IgD-negative memory B cell (primary cell): ENCODE measurements around the gene GRK1. TPM values are rescaled to one million over a fixed set of nuclear protein-coding genes. Genes with fewer than 3 reads are reported as not detected.

ENCODE experiments used
- H3K27ac Mint-ChIP-seq, 3 donors: one replicate each; pipeline ENCODE4 v1.8.0; 2020 to 2022; ENCODE audit warnings: mild to moderate bottlenecking in 3 of 3, mixed read lengths in 3 of 3, moderate library complexity in 1 of 3
- H3K27me3 Mint-ChIP-seq: one replicate; pipeline ENCODE4 v1.8.0; 2021; ENCODE audit warnings: mixed read lengths
- H3K36me3 Mint-ChIP-seq: one replicate; pipeline ENCODE4 v1.8.0; 2020; ENCODE audit warnings: mild to moderate bottlenecking, mixed read lengths
- H3K4me1 Mint-ChIP-seq, 3 donors: one replicate each; pipeline ENCODE4 v1.8.0; 2020 to 2022; ENCODE audit warnings: mixed read lengths in 3 of 3, mild to moderate bottlenecking in 1 of 3
- H3K4me3 Mint-ChIP-seq, 4 donors: one replicate each; pipeline ENCODE4 v1.8.0; 2020 to 2022; ENCODE audit warnings: mild to moderate bottlenecking in 4 of 4, mixed read lengths in 4 of 4, moderate library complexity in 3 of 4
- H3K9me3 Mint-ChIP-seq, 3 donors: one replicate each; pipeline ENCODE4 v1.8.0; 2020 to 2021; ENCODE audit warnings: mixed read lengths in 3 of 3, mild to moderate bottlenecking in 1 of 3
- polyA plus RNA-seq: library from polyadenylated mRNA; unstranded; fragments of 300-500 nt; fragmentation: Illumina TruSeq; gene quantifications from one replicate; pipeline ENCODE4 v1.2.3, GENCODE V29; 2021

Gene GRK1
- polyA plus RNA-seq, 1 donor from 2014 or later: not detected

DNA sequence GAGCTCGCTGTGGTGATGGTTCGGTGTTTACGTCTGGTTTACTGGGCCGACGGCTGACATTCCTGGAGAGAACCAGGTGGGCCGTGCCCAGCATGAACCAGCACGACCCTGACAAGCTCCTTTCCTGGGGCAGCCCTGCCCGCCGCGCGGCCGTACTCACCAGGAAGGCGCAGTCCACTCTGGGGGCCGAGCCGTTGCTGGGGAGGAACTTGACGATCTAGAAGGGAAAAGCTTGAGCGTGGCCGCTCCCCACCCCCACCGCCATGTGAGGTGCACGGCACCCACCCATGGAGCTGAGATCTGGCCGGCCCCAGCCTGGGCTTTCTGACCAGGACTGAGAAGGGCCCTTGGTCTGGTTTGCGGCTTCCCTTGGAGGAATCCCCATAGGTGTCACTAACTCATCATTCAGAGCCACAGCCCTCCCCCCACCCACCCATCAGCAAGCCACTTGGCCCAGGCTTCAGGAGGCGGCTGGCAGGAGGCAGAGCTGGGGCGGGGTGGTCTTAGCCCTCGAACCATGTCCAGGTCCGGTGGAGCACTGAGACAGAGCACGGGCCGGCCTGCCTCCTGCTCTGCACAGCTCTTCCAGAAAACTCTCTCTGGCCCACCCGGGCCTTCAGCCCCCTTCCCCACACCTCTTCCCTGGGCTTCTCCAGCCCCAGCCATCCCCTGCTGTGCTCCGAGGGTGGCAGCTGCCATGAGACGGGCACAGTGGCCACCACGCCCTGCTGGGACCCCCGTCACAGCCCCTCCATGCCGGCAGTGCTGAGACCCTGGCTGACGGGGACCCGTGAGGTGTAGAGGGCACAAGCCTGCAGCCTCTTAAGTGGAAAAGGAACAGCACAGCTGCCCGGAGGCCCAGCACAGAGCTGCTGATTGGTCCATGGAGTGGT lies 15.3 kb upstream of the GRK1 start:
- Mint-ChIP-seq H3K4me3 (no peak overlapping the region), H3K4me1 (no peaks in the 10 kb centered on the region), H3K36me3 (no peaks in the 10 kb centered on the region), H3K27me3 (no peaks in the 10 kb centered on the region), H3K9me3 (no peaks in the 10 kb centered on the region), H3K27ac (no peak overlapping the region)

DNA sequence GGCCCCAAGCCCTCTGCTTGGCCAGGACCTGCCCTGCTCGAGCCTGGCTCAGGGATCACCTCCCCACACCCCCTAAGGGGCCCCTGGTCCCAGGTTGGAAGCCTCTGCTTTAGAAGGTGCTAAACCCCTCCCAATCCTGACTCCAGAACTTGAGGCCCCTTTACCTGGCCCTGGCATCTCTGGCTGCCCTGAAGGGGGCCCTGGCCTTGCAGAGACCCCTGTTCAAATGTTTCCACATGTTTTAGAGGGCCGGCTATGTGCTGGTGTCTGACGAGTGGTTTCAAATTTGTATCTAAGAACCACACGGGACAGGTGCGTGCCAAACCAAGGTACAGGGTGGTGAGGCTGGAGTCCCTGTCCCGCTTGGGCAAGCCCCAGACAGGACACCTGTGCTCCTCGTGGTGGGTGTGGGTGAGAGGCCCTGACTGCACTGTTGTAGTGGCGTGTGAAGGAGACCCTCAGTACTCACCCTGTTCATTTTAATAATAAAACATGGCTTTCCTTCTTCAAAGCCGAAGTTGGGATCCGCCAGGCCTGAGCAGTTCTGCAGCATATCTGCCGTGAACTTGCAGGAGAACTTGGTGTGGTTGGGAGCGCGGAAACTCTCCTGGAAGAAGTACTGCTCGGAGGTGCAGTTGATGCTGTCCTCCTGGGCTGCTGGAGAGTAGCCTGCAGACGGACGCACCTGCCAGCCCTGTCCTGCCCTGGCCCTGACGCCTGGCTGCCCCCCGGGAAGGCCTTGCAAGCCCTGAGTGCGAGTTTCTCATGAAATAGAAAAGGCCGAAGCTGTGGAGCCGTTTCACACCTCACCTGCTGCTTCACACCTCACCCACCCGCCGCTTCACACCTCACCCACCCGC lies 14.4 kb upstream of the GRK1 start:
- H3K36me3 Mint-ChIP-seq: no peaks in the 10 kb centered on the region
- H3K4me3 Mint-ChIP-seq: no peak overlapping the region
- H3K9me3 Mint-ChIP-seq: no peaks in the 10 kb centered on the region
- no peaks in the 10 kb centered on the region for H3K27me3 Mint-ChIP-seq
- H3K27ac Mint-ChIP-seq: no peak overlapping the region
- no peaks in the 10 kb centered on the region for H3K4me1 Mint-ChIP-seq

DNA sequence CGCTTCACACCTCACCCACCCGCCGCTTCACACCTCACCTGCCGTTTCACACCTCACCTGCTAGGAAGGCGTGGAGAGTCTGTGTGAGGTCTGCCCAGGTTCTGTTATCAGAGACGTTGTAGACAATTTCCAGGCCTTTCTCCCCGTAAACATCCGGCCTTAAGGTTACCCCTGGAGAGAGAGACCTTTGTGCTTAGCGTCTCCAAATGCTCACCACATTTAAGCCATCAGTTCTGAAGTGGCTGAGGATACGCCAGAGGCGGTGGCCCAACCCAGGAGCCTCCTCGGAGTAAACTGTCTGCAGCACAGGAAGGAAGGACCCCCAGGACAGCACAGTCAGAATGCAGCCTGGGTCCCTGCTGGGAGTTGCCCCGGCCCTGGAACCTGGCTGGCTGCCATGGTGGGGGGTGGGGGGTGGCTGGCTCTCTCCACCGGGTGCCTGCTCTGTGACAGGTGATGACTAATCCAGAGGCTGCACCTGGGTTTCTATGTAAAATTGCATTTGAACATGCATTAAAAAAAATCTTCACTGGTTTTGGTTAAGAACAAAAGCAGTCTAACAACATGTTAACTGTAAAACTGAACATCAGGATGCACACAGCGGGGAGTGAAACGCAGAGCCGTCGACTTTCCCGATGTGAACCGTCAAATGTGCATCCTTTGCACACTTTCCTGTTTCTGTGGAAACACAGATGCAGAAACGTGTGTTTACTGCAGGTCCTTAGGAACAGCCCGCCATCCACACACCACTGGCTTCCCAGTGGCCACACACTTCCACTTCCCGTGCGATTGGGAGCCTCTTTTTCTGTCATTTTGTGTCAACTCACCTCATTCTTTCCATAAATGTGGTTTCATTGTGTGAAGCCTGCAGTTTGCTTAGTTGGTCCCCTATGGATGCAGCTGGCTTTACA lies 13.5 kb upstream of the GRK1 start:
- Mint-ChIP-seq H3K27ac (no peak overlapping the region), H3K4me1 (no peaks in the 10 kb centered on the region), H3K27me3 (peaks cover 2% of the 10 kb centered on the region), H3K4me3 (no peak overlapping the region), H3K9me3 (no peaks in the 10 kb centered on the region), H3K36me3 (no peaks in the 10 kb centered on the region)

DNA sequence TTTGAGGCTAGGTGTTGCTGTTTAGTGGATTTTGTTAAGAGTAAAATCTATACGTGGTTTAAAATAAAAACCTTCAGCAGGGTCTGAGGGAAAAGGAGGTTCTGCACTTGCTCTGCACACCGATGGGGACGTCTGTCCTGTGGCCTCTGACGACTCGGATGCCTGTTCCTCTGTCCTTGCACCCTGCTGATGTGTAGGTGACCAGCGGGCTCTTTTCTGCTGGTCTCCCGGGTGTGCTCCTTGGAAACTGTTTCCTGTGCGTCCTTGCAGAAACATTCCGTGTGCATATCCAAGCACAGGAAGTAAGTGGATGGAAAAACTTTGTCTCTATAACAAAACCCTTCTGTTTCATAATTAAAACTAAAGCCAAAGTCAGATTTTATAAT lies 12.9 kb upstream of the GRK1 start:
- Mint-ChIP-seq H3K27me3 (peaks cover 2% of the 10 kb centered on the region), H3K27ac (no peak overlapping the region), H3K9me3 (no peaks in the 10 kb centered on the region), H3K36me3 (no peaks in the 10 kb centered on the region), H3K4me3 (no peak overlapping the region), H3K4me1 (no peaks in the 10 kb centered on the region)

DNA sequence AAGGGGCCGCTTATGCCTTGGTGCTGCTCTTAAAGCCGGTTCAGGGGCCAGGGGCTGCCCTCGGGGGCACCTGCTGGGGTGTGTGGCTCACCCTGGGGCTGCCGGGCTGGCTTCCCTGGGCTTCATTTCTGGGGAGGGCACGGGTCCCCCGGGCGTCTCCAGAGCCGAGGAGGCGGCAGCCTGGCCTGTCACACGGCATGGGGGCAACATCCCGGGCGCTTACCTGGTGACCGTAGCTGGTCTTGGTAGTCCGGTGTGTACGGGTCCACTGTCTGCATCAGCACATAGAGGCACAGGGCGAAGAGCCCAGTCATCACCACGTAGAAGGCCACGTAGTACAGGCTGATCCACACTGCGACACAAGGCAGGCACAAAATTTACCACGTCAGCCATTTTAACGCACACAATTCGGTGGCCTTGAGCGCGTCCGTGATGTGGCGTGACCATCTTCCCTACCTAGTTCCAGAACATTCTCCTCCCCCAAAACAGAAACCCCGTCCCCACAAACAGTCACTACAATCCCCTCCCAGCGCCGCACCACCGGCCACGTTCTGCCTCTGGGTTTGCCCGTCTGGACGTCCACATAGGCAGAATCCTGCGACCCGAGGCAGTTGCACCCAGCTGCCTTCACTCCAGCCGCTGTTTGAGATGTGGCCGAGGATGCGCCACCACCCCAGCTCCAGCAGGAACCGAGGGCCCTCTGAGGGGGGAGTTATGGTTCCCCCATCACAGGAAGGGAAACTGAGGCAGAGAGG lies 12.3 kb upstream of the GRK1 start:
- Mint-ChIP-seq H3K27me3 (peaks cover 2% of the 10 kb centered on the region), H3K4me1 (no peaks in the 10 kb centered on the region), H3K9me3 (no peaks in the 10 kb centered on the region), H3K4me3 (no peak overlapping the region), H3K27ac (no peak overlapping the region), H3K36me3 (no peaks in the 10 kb centered on the region)

DNA sequence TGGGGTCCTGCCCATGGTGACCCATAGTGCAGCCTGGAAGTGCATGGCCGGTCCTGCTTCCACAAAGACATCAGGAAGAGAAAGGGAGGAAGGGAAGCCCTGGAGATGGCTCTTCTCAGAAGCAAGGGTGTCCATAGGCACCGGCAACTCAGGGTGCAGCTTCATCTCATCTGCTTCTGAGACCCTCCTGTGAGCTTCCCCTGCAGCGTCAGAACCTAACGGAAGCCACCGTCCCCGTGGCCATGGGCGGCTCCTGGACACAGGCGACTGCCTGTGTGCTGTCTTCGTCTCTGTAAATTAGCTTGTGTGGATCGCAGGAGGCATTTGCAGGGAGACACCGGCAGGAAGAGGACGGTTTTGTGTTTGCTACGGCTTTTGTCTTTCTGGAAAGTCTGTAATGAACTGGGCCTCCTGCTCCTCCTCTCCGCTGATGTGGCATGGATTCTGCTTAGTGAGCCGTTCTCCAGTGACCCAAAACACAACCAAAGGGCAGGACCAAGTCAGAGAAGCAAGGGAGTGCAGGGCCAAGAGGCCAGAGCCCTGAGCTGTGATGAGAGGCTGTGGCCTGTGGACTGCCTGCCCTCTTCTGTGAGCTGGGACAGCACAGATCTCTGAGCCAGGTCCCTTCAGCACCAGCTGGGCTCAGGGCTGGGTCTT lies 11.5 kb upstream of the GRK1 start:
- Mint-ChIP-seq H3K9me3 (peaks cover 0 to under 1% (median 0%) of the 10 kb centered on the region in 3 donors), H3K4me1 (no peaks in the 10 kb centered on the region), H3K4me3 (no peak overlapping the region), H3K27me3 (peaks cover 2% of the 10 kb centered on the region), H3K36me3 (no peaks in the 10 kb centered on the region), H3K27ac (no peak overlapping the region)

DNA sequence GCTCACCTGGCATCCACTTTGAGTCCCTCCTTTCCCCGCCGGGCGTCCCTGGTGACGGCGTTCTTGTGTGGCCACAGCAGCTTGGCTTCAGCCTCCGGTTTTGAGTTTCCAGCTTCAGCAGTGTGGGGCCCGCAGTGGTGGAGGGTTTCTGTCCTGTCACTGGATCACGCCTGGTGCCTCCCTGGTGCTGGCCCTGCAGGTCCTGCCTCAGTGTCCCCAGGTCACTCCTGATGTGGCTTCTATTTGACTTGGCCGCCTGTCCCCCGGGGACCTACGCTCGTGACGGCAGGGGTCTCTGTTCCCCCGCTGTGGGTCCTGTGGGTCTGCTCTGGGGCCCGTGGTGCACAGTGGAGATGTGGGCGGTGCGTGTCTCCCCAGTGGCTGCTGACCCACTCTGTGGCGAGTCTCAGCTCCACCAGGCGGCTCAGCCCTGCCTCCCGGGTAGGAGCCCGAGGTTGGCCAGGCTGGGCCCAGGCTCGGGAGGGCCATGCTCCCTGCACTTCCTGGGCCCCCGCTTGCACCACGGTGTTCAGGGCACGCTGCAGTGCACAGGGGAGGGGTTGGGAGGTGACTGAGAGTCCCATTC lies 10.9 kb upstream of the GRK1 start:
- H3K9me3 Mint-ChIP-seq: peaks cover 2 to 7% (median 5%) of the 10 kb centered on the region in 3 donors
- no peak overlapping the region for H3K27ac Mint-ChIP-seq
- no peaks in the 10 kb centered on the region for H3K36me3 Mint-ChIP-seq
- H3K27me3 Mint-ChIP-seq: peaks cover 2% of the 10 kb centered on the region
- H3K4me3 Mint-ChIP-seq: no peak overlapping the region
- H3K4me1 Mint-ChIP-seq: no peaks in the 10 kb centered on the region

DNA sequence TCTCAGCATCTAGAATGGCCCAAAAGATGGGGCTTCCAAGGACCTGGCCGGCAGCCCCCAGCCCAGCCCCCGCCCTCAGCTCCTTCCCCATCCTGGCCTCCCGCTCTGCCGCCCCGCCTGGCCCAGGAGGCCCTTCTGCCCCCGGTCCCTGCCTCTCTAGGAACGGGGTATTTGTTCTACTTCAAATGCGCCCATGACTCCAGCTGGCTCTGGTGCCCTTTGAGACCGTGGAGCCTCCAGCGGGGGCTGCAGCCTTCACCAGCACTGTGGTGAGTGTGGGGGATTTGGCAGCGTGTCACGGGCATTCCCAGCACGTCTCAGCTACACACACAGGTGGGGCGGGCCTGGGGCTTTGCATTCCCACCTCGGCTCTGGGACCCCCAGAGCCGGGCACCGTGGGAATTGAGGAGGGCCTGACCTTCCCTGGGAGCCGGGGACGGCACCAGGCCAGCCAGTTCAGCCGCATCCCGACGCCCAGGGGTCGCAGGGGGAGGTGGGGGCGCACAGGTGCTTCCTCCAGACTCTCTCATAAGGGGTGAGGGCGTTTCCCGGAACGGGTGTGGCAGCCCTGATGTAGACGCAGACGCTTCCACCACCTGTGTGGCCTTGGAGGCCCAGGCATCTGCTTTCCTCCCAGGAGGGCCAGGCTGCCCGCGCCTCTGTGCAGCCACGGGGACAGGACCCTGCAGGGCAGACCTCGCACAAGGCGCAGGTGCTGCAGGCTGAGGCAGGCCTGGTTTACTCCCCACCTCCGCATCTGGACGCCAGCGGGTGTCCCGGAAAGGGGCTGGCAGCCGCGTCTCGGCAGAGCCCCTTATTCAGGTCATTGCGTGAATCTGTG lies 10.0 kb upstream of the GRK1 start:
- Mint-ChIP-seq H3K4me3 (no peak overlapping the region), H3K27me3 (peaks cover 2% of the 10 kb centered on the region), H3K36me3 (no peaks in the 10 kb centered on the region), H3K4me1 (no peaks in the 10 kb centered on the region), H3K27ac (no peak overlapping the region), H3K9me3 (peaks cover 3 to 12% (median 6%) of the 10 kb centered on the region in 3 donors)

DNA sequence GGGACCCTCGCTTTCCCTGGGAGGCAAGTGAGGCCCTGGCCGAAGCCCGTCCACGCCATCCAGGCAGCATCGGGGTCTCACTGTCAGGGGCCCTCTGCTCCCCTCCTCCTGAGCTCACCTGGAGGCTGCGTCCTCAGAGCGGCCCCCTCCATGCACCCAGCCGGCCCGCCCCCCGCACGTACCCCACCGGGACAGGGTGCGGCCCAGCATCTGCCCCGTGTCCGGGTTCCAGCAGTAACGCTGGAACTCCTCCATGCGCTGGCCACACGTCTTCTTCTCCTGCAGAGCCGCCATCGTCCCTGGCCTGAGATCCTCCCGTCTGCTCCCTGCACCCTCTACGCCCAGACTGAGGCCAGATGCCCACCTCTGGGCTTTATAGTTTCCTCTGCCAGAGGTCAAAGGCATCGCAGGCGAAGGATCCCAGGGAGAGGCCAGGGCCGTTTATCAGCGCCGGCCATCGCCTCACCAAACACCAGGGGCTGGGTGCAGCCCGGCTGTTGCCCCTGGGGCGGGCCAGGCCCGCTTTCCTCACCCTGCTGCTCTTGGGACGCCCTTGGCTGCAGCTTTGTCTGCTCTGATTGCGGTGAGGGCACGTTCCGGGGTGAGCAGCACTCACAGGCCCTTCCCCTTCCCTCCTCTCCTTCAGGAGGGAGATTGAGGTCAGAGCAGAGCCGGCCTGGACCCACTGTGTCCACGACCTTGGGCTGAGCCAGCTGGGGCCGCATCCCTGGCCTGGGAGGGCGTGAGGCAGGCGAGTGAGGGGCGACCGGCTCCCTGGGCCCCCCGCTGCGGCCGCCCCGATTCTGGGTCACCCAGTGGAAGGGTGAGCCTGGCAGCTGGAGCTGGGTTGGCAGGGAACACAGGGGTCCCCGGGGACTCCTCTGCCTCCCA lies 8.9 kb upstream of the GRK1 start, which contains the start of gene ATP4B:
ATP4B (minus strand) TSS at position 348 of the 891 bp plus-strand sequence; CDS start at position 294, 54 bp downstream.
- Mint-ChIP-seq H3K27ac (no peak within 1 kb of the TSS), H3K4me1 (no peaks in the 10 kb centered on the region), H3K9me3 (peaks cover 6 to 12% (median 6%) of the 10 kb centered on the region in 3 donors), H3K27me3 (peaks cover 2% of the 10 kb centered on the region), H3K4me3 (no peak within 1 kb of the TSS), H3K36me3 (no peaks in the 10 kb centered on the region)

DNA sequence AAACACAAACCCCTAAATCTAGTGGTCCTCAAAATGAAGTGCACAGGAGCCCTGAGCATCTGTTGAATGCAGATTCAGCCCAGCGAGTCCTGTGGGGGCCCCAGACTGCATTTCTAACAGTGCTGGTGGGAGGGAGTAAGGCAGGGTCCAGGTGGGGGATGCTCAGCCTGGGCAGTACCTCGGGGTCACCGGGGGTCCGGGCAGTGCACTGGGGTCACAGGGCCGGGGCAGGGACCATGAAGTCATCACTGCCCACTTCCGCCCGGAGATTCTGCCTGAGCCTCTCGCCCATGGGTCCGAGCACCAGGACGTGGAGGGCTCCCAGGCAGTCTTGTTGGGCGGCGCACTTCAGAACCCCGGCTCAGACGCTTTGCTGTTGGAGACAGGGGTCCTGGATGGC lies 8.2 kb upstream of the GRK1 start:
- Mint-ChIP-seq H3K36me3 (no peaks in the 10 kb centered on the region), H3K9me3 (peaks cover 6 to 12% (median 9%) of the 10 kb centered on the region in 3 donors), H3K27ac (no peak overlapping the region), H3K4me1 (no peaks in the 10 kb centered on the region), H3K27me3 (peaks cover 2% of the 10 kb centered on the region), H3K4me3 (no peak overlapping the region)

DNA sequence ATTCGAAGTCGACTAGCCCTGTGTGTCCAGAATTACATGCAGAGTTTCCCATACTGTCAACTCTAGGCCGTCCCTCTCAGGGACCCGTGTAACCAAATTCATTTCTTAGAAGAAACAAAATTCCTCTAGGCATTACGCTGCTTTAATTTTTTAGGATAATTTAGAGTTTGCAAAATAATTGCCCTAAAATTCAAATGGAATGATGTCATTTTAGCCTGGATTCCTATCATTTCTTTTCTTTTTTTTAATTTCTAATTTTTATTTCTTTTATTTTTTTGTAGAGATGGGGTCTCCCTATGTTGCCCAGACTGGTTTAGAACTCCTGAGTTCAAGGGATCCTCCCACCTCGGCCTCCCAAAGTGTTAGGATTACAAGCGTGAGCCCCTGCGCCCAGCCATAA lies 7.7 kb upstream of the GRK1 start:
- Mint-ChIP-seq H3K27ac (no peak overlapping the region), H3K4me3 (no peak overlapping the region), H3K27me3 (peaks cover 2% of the 10 kb centered on the region), H3K9me3 (peaks cover 6 to 12% (median 9%) of the 10 kb centered on the region in 3 donors), H3K4me1 (no peaks in the 10 kb centered on the region), H3K36me3 (no peaks in the 10 kb centered on the region)

DNA sequence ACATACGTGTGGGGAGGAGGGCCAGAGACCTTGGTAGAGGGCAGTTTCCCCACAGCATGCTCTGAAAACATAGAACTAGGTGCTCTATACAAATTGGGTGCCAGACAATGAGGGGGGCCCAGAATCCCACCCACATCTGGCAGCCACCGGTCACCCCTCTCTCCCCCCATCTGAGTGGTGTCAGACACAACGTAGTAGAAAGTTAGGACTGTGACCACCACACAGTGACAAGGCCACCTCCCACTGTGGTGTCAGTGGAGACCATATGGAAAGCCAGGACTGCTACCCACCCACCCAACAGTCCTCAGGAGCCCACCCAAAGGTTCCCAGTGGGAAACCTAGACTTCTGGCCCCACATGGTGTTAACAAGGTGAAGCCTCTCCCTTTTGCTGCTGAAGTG lies 7.0 kb upstream of the GRK1 start:
- Mint-ChIP-seq H3K9me3 (peaks cover 6 to 12% (median 9%) of the 10 kb centered on the region in 3 donors), H3K27me3 (peaks cover 2% of the 10 kb centered on the region), H3K4me1 (no peaks in the 10 kb centered on the region), H3K36me3 (no peaks in the 10 kb centered on the region), H3K27ac (no peak overlapping the region), H3K4me3 (no peak overlapping the region)
